Measurements from ENCODE around the gene CLDN1.
A peak's percentile ranks its signal among the peaks of the same experiment; 100 is the strongest.

Gene CLDN1

GRCh38 chr3:190321789-190322603, at the start of gene CLDN1:
Gene CLDN1 (minus strand): TSS chr3:190322446. CDS start chr3:190322206, 240 bp downstream.
- DNase-seq: peak; percentile 57

- no peak for DNase-seq
Measured at GRCh38 chr3:190371152-190371551, 48.9 kb upstream of the CLDN1 start.

- DNase-seq: no peak
Measured at GRCh38 chr3:190370369-190370768, 48.1 kb upstream of the CLDN1 start.

- no peak for DNase-seq
Measured at GRCh38 chr3:190369668-190370295, 47.5 kb upstream of the CLDN1 start.

GRCh38 chr3:190368881-190369280, 46.6 kb upstream of the CLDN1 start:
- no peak for DNase-seq

- no peak for DNase-seq
Measured at GRCh38 chr3:190366133-190366532, 43.9 kb upstream of the CLDN1 start.

GRCh38 chr3:190362258-190362657, 40.0 kb upstream of the CLDN1 start:
- DNase-seq: no peak

GRCh38 chr3:190361791-190362190, 39.5 kb upstream of the CLDN1 start:
- no peak for DNase-seq

- DNase-seq: no peak
Measured at GRCh38 chr3:190360228-190360627, 38.0 kb upstream of the CLDN1 start.

GRCh38 chr3:190359813-190360212, 37.6 kb upstream of the CLDN1 start:
- no peak for DNase-seq

- no peak for DNase-seq
Measured at GRCh38 chr3:190357468-190357867, 35.2 kb upstream of the CLDN1 start.

- DNase-seq: no peak
Measured at GRCh38 chr3:190356246-190356645, 34.0 kb upstream of the CLDN1 start.

- DNase-seq: no peak
Measured at GRCh38 chr3:190352861-190353457, 30.7 kb upstream of the CLDN1 start.

GRCh38 chr3:190346541-190346940, 24.3 kb upstream of the CLDN1 start:
- no peak for DNase-seq

GRCh38 chr3:190345878-190346277, 23.6 kb upstream of the CLDN1 start:
- DNase-seq: no peak

GRCh38 chr3:190345027-190345821, 23.0 kb upstream of the CLDN1 start:
- DNase-seq: no peak

GRCh38 chr3:190340071-190340470, 17.8 kb upstream of the CLDN1 start:
- DNase-seq: no peak

GRCh38 chr3:190339130-190339529, 16.9 kb upstream of the CLDN1 start:
- DNase-seq: no peak

- DNase-seq: no peak
Measured at GRCh38 chr3:190338717-190339116, 16.5 kb upstream of the CLDN1 start.

GRCh38 chr3:190337301-190337700, 15.1 kb upstream of the CLDN1 start:
- DNase-seq: no peak

GRCh38 chr3:190336516-190337189, 14.4 kb upstream of the CLDN1 start:
- DNase-seq: no peak

GRCh38 chr3:190333961-190334360, 11.7 kb upstream of the CLDN1 start:
- no peak for DNase-seq
